Progenitor cell of endocrine pancreas (in vitro differentiated cells): ENCODE measurements around the gene E4F1. TPM values are rescaled to one million over a fixed set of nuclear protein-coding genes. Genes with fewer than 3 reads are reported as not detected.

Source experiments
- DNase-seq: peaks from one replicate; pipeline ENCODE4 v3.0.0; 2021; ENCODE audit warnings: low spot score; ENCODE audit not compliant: unreplicated experiment
- H3K27ac Mint-ChIP-seq: 2 replicates; pipeline ENCODE4 v1.8.0; 2021; ENCODE audit warnings: mild to moderate bottlenecking, moderate library complexity, mixed read lengths
- H3K27me3 Mint-ChIP-seq: 2 replicates; pipeline ENCODE4 v1.8.0; 2021; ENCODE audit warnings: mixed read lengths
- H3K36me3 Mint-ChIP-seq: 2 replicates; pipeline ENCODE4 v1.8.0; 2022; ENCODE audit warnings: mixed read lengths; ENCODE audit not compliant: insufficient read depth
- H3K4me1 Mint-ChIP-seq: 2 replicates; pipeline ENCODE4 v1.8.0; 2021; ENCODE audit warnings: low read depth, mixed read lengths
- H3K4me3 Mint-ChIP-seq: 2 replicates; pipeline ENCODE4 v1.8.0; 2021; ENCODE audit warnings: low read depth, mild to moderate bottlenecking, moderate library complexity, mixed read lengths
- H3K9me3 Mint-ChIP-seq: 2 replicates; pipeline ENCODE4 v1.8.0; 2021; ENCODE audit warnings: low read depth, mixed read lengths
- CTCF ChIP-seq: fragments of 200-600 bp; sonication (generic); IDR thresholded peaks from one replicate; pipeline ENCODE4 v1.5.0; 2021; ENCODE audit warnings: antibody characterized with exemption, mild to moderate bottlenecking; ENCODE audit not compliant: unreplicated experiment
- total RNA-seq: library from RNA; stranded (reverse); gene quantifications from 2 replicates; pipeline ENCODE4 v1.2.1, GENCODE V29; 2021

The E4F1 gene
- total RNA-seq, 1 donor from 2014 or later: 33.7 TPM

- TF ChIP-seq CTCF: no peak
- peaks cover 8% of the 10 kb centered on the region for H3K27me3 Mint-ChIP-seq
- H3K4me1 Mint-ChIP-seq: no peaks in the 10 kb centered on the region
- H3K36me3 Mint-ChIP-seq: no peaks in the 10 kb centered on the region
- H3K4me3 Mint-ChIP-seq: no peak overlapping the region
- DNase-seq: no peak
- H3K27ac Mint-ChIP-seq: no peak overlapping the region
- H3K9me3 Mint-ChIP-seq: no peaks in the 10 kb centered on the region
Observed at GRCh38 chr16:2278956-2279800, 55.8 kb downstream of the E4F1 start.

- Mint-ChIP-seq H3K4me1 (no peaks in the 10 kb centered on the region), H3K27ac (no peak overlapping the region), H3K4me3 (no peak overlapping the region), H3K9me3 (no peaks in the 10 kb centered on the region), H3K36me3 (no peaks in the 10 kb centered on the region), H3K27me3 (peaks cover 8% of the 10 kb centered on the region)
- no peak for TF ChIP-seq CTCF
- no peak for DNase-seq
Observed at GRCh38 chr16:2280461-2280860, 57.1 kb downstream of the E4F1 start.

- TF ChIP-seq CTCF: no peak
- Mint-ChIP-seq H3K27me3 (peaks cover 8% of the 10 kb centered on the region), H3K4me1 (no peaks in the 10 kb centered on the region), H3K4me3 (no peak overlapping the region), H3K9me3 (no peaks in the 10 kb centered on the region), H3K36me3 (no peaks in the 10 kb centered on the region), H3K27ac (no peak overlapping the region)
- no peak for DNase-seq
Observed at GRCh38 chr16:2280981-2281542, 57.7 kb downstream of the E4F1 start.

GRCh38 chr16:2282262-2282661, 58.9 kb downstream of the E4F1 start:
- no peaks in the 10 kb centered on the region for H3K4me1 Mint-ChIP-seq
- TF ChIP-seq CTCF: no peak
- H3K36me3 Mint-ChIP-seq: no peaks in the 10 kb centered on the region
- no peak overlapping the region for H3K4me3 Mint-ChIP-seq
- DNase-seq: no peak
- no peaks in the 10 kb centered on the region for H3K9me3 Mint-ChIP-seq
- peaks cover 8% of the 10 kb centered on the region for H3K27me3 Mint-ChIP-seq
- no peak overlapping the region for H3K27ac Mint-ChIP-seq

GRCh38 chr16:2282866-2283555, 59.6 kb downstream of the E4F1 start:
- Mint-ChIP-seq H3K4me3 (no peak overlapping the region), H3K27me3 (peaks cover 8% of the 10 kb centered on the region)

More at GRCh38 chr16:2282866-2283555, 59.6 kb downstream of the E4F1 start:
- Mint-ChIP-seq H3K4me1 (no peaks in the 10 kb centered on the region), H3K27ac (peak overlapping the region; percentile 82), H3K9me3 (no peaks in the 10 kb centered on the region), H3K36me3 (no peaks in the 10 kb centered on the region)
- no peak for DNase-seq
- TF ChIP-seq CTCF: no peak
